ENCODE results near the gene BTC.

Gene BTC

GRCh38 chr4:74757136-74757535 is 37.2 kb downstream of the BTC start:
- Histone ChIP-seq H3K4me3 (ENCODE audit: low read length) (no peak overlapping the region), H3K23ac (ENCODE audit: low read length) (no peak overlapping the region), H2AK5ac (ENCODE audit: low read length) (no peak overlapping the region), H2BK15ac (replicated peaks; ENCODE audit: low read depth) (no peak overlapping the region), H4K8ac (ENCODE audit: low read depth, low read length) (no peak overlapping the region), H3K36me3 (ENCODE audit: control insufficient read depth, insufficient read depth, low read length) (no peaks in the 10 kb centered on the region), H3K4ac (ENCODE audit: low read depth, low read length) (no peak overlapping the region), H3K27ac (ENCODE audit: low read depth, low read length) (no peak overlapping the region), H4K5ac (ENCODE audit: low read length) (no peak overlapping the region), H2BK120ac (ENCODE audit: low read depth, low read length) (no peak overlapping the region), H2BK5ac (ENCODE audit: low read length) (no peak overlapping the region), H3K9ac (ENCODE audit: low read length) (no peak overlapping the region), H3K56ac (ENCODE audit: low read length) (no peak overlapping the region), H3K79me1 (ENCODE audit: low read length) (no peaks in the 10 kb centered on the region), H3K4me2 (ENCODE audit: low read length) (no peak overlapping the region), H3K27me3 (ENCODE audit: insufficient read depth, low read length, poor library complexity) (no peaks in the 10 kb centered on the region), H3K18ac (ENCODE audit: low read length) (no peak overlapping the region), H3K4me1 (ENCODE audit: control insufficient read depth, low read depth, low read length) (no peaks in the 10 kb centered on the region), H3K79me2 (ENCODE audit: control insufficient read depth, insufficient read depth, low read length) (no peaks in the 10 kb centered on the region)
- DNase-seq, result peak; percentile 76

DNA sequence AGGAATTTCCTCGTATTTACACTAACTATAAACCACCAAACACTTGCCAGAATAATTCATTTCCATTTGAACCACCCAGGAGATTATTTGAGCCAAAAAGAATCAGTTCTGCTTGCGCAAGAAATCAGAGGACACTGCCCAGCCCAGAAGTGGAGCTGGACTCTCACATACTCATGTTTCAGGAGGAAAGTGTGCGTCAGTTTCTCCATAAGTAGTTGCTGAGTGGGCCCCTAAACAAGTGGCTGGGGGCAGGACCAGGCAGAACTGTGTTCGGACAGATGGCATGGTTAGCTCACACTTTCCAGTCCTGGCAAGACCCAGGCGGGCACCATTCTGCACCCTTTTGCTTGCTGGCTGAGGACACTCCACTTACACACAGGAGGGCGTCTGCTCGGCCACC is 38.8 kb downstream of the BTC start:
- no peaks in the 10 kb centered on the region for H3K4me1 ChIP-seq (ENCODE audit: control insufficient read depth, low read depth, low read length)
- no peak overlapping the region for H2BK120ac ChIP-seq (ENCODE audit: low read depth, low read length)
- H3K4ac ChIP-seq (ENCODE audit: low read depth, low read length), result no peak overlapping the region
- no peaks in the 10 kb centered on the region for H3K79me2 ChIP-seq (ENCODE audit: control insufficient read depth, insufficient read depth, low read length)
- H3K9ac ChIP-seq (ENCODE audit: low read length), result no peak overlapping the region
- no peak overlapping the region for H4K8ac ChIP-seq (ENCODE audit: low read depth, low read length)
- no peak overlapping the region for H3K4me2 ChIP-seq (ENCODE audit: low read length)
- H4K5ac ChIP-seq (ENCODE audit: low read length), result no peak overlapping the region
- H2AK5ac ChIP-seq (ENCODE audit: low read length), result no peak overlapping the region
- H3K79me1 ChIP-seq (ENCODE audit: low read length), result no peaks in the 10 kb centered on the region
- no peaks in the 10 kb centered on the region for H3K36me3 ChIP-seq (ENCODE audit: control insufficient read depth, insufficient read depth, low read length)
- whole genome bisulfite sequencing (ENCODE audit: extremely low coverage, insufficient coverage, low lambda C conversion rate), result no CpG with 5 or more reads among the region's 7 CpGs
- H2BK5ac ChIP-seq (ENCODE audit: low read length), result no peak overlapping the region
- no peak overlapping the region for H3K27ac ChIP-seq (ENCODE audit: low read depth, low read length)
- H2BK15ac ChIP-seq (replicated peaks; ENCODE audit: low read depth), result no peak overlapping the region
- H3K4me3 ChIP-seq (ENCODE audit: low read length), result no peak overlapping the region
- H3K23ac ChIP-seq (ENCODE audit: low read length), result no peak overlapping the region
- no peak overlapping the region for H3K56ac ChIP-seq (ENCODE audit: low read length)
- no peak for DNase-seq
- no peaks in the 10 kb centered on the region for H3K27me3 ChIP-seq (ENCODE audit: insufficient read depth, low read length, poor library complexity)
- H3K18ac ChIP-seq (ENCODE audit: low read length), result no peak overlapping the region

DNA sequence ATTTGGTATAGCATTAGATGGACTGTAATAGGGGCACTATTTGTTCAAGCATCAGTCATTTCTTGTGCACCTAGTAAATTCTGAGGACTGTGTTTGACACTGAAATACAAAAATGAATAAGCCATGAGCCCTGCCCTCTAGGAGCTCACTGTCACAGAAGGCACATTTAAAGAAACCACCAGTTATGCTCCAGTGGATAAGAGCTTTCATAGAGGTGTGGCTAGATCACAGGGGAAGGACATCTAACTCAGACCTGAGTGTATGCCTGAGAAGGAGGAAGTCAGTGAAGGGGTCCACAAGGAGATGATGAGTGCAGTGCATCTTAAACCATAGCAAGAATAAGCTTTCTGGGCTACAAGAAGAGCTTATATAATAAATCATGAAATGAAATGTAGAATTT is 40.1 kb downstream of the BTC start:
- no peak overlapping the region for H3K56ac ChIP-seq (ENCODE audit: low read length)
- H3K36me3 ChIP-seq (ENCODE audit: control insufficient read depth, insufficient read depth, low read length), result no peaks in the 10 kb centered on the region
- no peak overlapping the region for H3K23ac ChIP-seq (ENCODE audit: low read length)
- no peak overlapping the region for H3K9ac ChIP-seq (ENCODE audit: low read length)
- H3K18ac ChIP-seq (ENCODE audit: low read length), result no peak overlapping the region
- H4K5ac ChIP-seq (ENCODE audit: low read length), result no peak overlapping the region
- no peak overlapping the region for H3K4ac ChIP-seq (ENCODE audit: low read depth, low read length)
- H3K4me3 ChIP-seq (ENCODE audit: low read length), result no peak overlapping the region
- no peak overlapping the region for H2BK5ac ChIP-seq (ENCODE audit: low read length)
- H3K27me3 ChIP-seq (ENCODE audit: insufficient read depth, low read length, poor library complexity), result no peaks in the 10 kb centered on the region
- H3K4me1 ChIP-seq (ENCODE audit: control insufficient read depth, low read depth, low read length), result no peaks in the 10 kb centered on the region
- H2BK120ac ChIP-seq (ENCODE audit: low read depth, low read length), result no peak overlapping the region
- H3K27ac ChIP-seq (ENCODE audit: low read depth, low read length), result no peak overlapping the region
- H4K8ac ChIP-seq (ENCODE audit: low read depth, low read length), result no peak overlapping the region
- H2BK15ac ChIP-seq (replicated peaks; ENCODE audit: low read depth), result no peak overlapping the region
- H3K79me1 ChIP-seq (ENCODE audit: low read length), result no peaks in the 10 kb centered on the region
- no peak for DNase-seq
- H3K79me2 ChIP-seq (ENCODE audit: control insufficient read depth, insufficient read depth, low read length), result no peaks in the 10 kb centered on the region
- H2AK5ac ChIP-seq (ENCODE audit: low read length), result no peak overlapping the region
- H3K4me2 ChIP-seq (ENCODE audit: low read length), result no peak overlapping the region

GRCh38 chr4:74752798-74753197 is 41.5 kb downstream of the BTC start:
- no peaks in the 10 kb centered on the region for H3K79me1 ChIP-seq (ENCODE audit: low read length)

GRCh38 chr4:74751856-74752255 is 42.5 kb downstream of the BTC start:
- Histone ChIP-seq H3K23ac (ENCODE audit: low read length) (no peak overlapping the region), H2AK5ac (ENCODE audit: low read length) (no peak overlapping the region), H3K79me2 (ENCODE audit: control insufficient read depth, insufficient read depth, low read length) (no peaks in the 10 kb centered on the region), H3K4me3 (ENCODE audit: low read length) (no peak overlapping the region), H3K4me2 (ENCODE audit: low read length) (no peak overlapping the region), H3K56ac (ENCODE audit: low read length) (no peak overlapping the region), H2BK15ac (replicated peaks; ENCODE audit: low read depth) (no peak overlapping the region), H3K4ac (ENCODE audit: low read depth, low read length) (no peak overlapping the region), H3K27ac (ENCODE audit: low read depth, low read length) (no peak overlapping the region), H3K79me1 (ENCODE audit: low read length) (no peaks in the 10 kb centered on the region), H3K36me3 (ENCODE audit: control insufficient read depth, insufficient read depth, low read length) (no peaks in the 10 kb centered on the region), H3K27me3 (ENCODE audit: insufficient read depth, low read length, poor library complexity) (no peaks in the 10 kb centered on the region), H4K8ac (ENCODE audit: low read depth, low read length) (no peak overlapping the region), H3K9ac (ENCODE audit: low read length) (no peak overlapping the region), H2BK5ac (ENCODE audit: low read length) (no peak overlapping the region), H2BK120ac (ENCODE audit: low read depth, low read length) (no peak overlapping the region), H4K5ac (ENCODE audit: low read length) (no peak overlapping the region), H3K4me1 (ENCODE audit: control insufficient read depth, low read depth, low read length) (no peaks in the 10 kb centered on the region), H3K18ac (ENCODE audit: low read length) (no peak overlapping the region)
- WGBS (ENCODE audit: extremely low coverage, insufficient coverage, low lambda C conversion rate), result no CpG with 5 or more reads among the region's 1 CpG
- DNase-seq, result no peak

More at GRCh38 chr4:74752798-74753197, 41.5 kb downstream of the BTC start:
- no peaks in the 10 kb centered on the region for H3K36me3 ChIP-seq (ENCODE audit: control insufficient read depth, insufficient read depth, low read length)
- no peak overlapping the region for H3K4me3 ChIP-seq (ENCODE audit: low read length)
- H3K79me2 ChIP-seq (ENCODE audit: control insufficient read depth, insufficient read depth, low read length), result no peaks in the 10 kb centered on the region
- H3K4me1 ChIP-seq (ENCODE audit: control insufficient read depth, low read depth, low read length), result no peaks in the 10 kb centered on the region
- H3K27me3 ChIP-seq (ENCODE audit: insufficient read depth, low read length, poor library complexity), result no peaks in the 10 kb centered on the region
- H2BK15ac ChIP-seq (replicated peaks; ENCODE audit: low read depth), result no peak overlapping the region
- H3K4ac ChIP-seq (ENCODE audit: low read depth, low read length), result no peak overlapping the region
- no peak overlapping the region for H4K5ac ChIP-seq (ENCODE audit: low read length)
- no peak overlapping the region for H3K9ac ChIP-seq (ENCODE audit: low read length)
- H3K4me2 ChIP-seq (ENCODE audit: low read length), result no peak overlapping the region
- no peak overlapping the region for H3K56ac ChIP-seq (ENCODE audit: low read length)
- H3K18ac ChIP-seq (ENCODE audit: low read length), result no peak overlapping the region
- no peak for DNase-seq
- no peak overlapping the region for H3K27ac ChIP-seq (ENCODE audit: low read depth, low read length)
- no peak overlapping the region for H4K8ac ChIP-seq (ENCODE audit: low read depth, low read length)
- H2BK5ac ChIP-seq (ENCODE audit: low read length), result no peak overlapping the region
- no peak overlapping the region for H2AK5ac ChIP-seq (ENCODE audit: low read length)
- H2BK120ac ChIP-seq (ENCODE audit: low read depth, low read length), result no peak overlapping the region
- H3K23ac ChIP-seq (ENCODE audit: low read length), result no peak overlapping the region

DNA sequence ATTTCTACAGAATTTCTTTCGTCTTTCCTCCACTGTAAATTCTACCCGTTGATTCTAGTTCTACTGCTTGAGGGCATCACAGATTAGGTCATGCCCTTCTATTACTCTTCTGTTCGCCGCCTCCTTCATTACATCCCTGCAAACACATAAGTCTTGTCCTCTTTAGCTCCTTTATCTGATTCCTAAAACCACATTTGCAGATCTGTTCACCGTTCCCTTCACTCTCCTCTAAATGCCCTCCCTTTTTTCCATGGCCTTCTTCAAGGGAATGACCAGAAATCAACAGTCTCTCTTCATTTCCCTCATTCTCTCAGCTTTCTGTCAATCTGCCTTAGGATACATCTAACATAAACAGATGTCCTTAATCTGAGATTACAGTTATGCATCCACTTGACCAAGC is 43.1 kb downstream of the BTC start:
- no peak overlapping the region for H3K4me3 ChIP-seq (ENCODE audit: low read length)
- H3K4me1 ChIP-seq (ENCODE audit: control insufficient read depth, low read depth, low read length), result no peaks in the 10 kb centered on the region
- H3K18ac ChIP-seq (ENCODE audit: low read length), result no peak overlapping the region

More for the DNA sequence above, 43.1 kb downstream of the BTC start:
- no peak overlapping the region for H3K56ac ChIP-seq (ENCODE audit: low read length)
- H2BK5ac ChIP-seq (ENCODE audit: low read length), result no peak overlapping the region
- no peaks in the 10 kb centered on the region for H3K79me2 ChIP-seq (ENCODE audit: control insufficient read depth, insufficient read depth, low read length)
- H4K8ac ChIP-seq (ENCODE audit: low read depth, low read length), result no peak overlapping the region
- no peak overlapping the region for H3K4ac ChIP-seq (ENCODE audit: low read depth, low read length)
- no peak overlapping the region for H4K5ac ChIP-seq (ENCODE audit: low read length)
- H3K27me3 ChIP-seq (ENCODE audit: insufficient read depth, low read length, poor library complexity), result no peaks in the 10 kb centered on the region
- no peak overlapping the region for H3K4me2 ChIP-seq (ENCODE audit: low read length)
- no peak overlapping the region for H3K27ac ChIP-seq (ENCODE audit: low read depth, low read length)
- H3K23ac ChIP-seq (ENCODE audit: low read length), result no peak overlapping the region
- no peak overlapping the region for H3K9ac ChIP-seq (ENCODE audit: low read length)
- no peak overlapping the region for H2BK120ac ChIP-seq (ENCODE audit: low read depth, low read length)
- no peaks in the 10 kb centered on the region for H3K36me3 ChIP-seq (ENCODE audit: control insufficient read depth, insufficient read depth, low read length)
- DNase-seq, result no peak
- H2AK5ac ChIP-seq (ENCODE audit: low read length), result no peak overlapping the region
- WGBS (ENCODE audit: extremely low coverage, insufficient coverage, low lambda C conversion rate), result no CpG with 5 or more reads among the region's 5 CpGs
- no peak overlapping the region for H2BK15ac ChIP-seq (replicated peaks; ENCODE audit: low read depth)
- H3K79me1 ChIP-seq (ENCODE audit: low read length), result no peaks in the 10 kb centered on the region

All from mesendoderm (in vitro differentiated cells).